ENCODE results near the gene HMBS.

DNA sequence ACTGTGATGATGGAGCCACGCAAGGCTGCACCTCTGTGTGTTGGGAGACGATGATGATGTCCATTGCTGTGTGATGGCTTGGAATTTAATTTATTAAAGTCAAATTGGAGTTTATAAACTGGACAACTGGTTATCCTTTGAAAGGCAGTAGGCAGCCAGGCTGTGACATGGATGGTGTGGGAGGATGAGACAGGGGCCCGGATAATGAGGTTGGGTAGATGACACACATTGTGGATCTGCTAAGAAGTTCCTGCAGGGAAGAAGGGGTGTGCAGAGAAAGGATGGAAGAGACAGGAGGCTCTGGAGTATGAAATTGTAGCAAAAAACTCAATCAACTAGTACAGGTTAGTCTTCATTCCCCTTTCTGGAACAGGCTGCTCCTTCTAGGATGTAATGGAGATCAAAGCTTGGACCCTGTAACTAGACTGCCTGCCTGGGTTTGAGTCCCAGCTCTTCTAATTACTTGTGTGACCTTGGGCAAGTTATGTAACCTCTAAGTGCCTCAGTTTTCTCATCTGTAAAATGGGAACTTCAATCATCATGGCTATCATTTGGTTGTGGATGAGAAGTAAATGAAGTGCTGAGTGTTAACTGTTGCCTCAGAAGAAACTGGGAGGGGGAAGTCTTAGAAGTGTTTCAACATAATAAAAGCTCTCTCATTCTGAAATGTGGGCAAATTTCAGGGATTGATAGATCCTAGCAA is 32.5 kb downstream of the HMBS start:
- TF ChIP-seq, protein P1, sequence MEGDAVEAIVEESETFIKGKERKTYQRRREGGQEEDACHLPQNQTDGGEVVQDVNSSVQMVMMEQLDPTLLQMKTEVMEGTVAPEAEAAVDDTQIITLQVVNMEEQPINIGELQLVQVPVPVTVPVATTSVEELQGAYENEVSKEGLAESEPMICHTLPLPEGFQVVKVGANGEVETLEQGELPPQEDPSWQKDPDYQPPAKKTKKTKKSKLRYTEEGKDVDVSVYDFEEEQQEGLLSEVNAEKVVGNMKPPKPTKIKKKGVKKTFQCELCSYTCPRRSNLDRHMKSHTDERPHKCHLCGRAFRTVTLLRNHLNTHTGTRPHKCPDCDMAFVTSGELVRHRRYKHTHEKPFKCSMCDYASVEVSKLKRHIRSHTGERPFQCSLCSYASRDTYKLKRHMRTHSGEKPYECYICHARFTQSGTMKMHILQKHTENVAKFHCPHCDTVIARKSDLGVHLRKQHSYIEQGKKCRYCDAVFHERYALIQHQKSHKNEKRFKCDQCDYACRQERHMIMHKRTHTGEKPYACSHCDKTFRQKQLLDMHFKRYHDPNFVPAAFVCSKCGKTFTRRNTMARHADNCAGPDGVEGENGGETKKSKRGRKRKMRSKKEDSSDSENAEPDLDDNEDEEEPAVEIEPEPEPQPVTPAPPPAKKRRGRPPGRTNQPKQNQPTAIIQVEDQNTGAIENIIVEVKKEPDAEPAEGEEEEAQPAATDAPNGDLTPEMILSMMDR (IDR thresholded peaks at IDR 0.05; ENCODE audit: insufficient read depth, low read length, poor library complexity, severe bottlenecking): no peak
- TF ChIP-seq EZH2phosphoT487 (conservative IDR thresholded peaks at IDR 0.05; ENCODE audit: low read length): no peak
